Lung microvascular endothelial cell (primary cell): ENCODE data around the gene SLC4A4. TPM values are rescaled to one million over a fixed set of nuclear protein-coding genes. Genes with fewer than 3 reads are reported as not detected.

ENCODE experiments used
- DNase-seq, 2 donors: peaks; one replicate each; pipeline versions ENCODE4 v3.0.0 to v3.0.0-alpha.2; 2010; ENCODE audit warnings: low read depth in 2 of 2
- total RNA-seq: library from RNA; depleted of rRNA; stranded (reverse); fragments of >200 nt; gene quantifications from 2 replicates; pipeline ENCODE4 v1.2.1, GENCODE V29; 2014

Gene SLC4A4
- not detected in 2 replicates for total RNA-seq

DNA sequence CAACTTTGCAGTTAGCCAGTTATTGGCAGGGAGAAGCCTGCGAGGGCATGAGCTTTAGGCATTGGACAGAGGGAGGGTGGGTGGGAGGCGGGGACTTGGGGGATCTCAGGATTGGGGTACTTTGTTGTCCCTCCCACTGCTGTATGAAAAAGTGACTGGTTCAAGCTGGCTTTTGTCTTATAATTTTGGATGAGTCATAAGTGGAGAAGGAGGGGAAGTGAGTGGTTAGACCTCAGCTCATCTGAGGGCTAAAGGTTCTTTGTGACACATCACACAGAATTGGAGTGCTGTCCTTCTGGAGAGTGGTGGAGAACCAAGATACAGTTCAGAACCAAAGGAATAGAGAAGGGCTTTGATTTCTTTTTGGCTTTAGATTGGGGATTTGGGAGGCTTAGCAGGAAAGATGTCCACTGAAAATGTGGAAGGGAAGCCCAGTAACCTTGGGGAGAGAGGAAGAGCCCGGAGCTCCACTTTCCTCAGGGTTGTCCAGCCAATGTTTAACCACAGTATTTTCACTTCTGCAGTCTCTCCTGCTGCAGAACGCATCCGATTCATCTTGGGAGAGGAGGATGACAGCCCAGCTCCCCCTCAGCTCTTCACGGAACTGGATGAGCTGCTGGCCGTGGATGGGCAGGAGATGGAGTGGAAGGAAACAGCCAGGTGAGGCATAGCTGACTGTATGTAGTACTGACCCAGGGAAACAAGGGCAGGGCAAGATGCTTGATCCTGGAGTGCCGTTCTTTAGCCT, at the start of gene SLC4A4:
Gene SLC4A4, plus strand, starts transcription at position 175 of the 748 bp plus-strand sequence.
- no peak for DNase-seq

DNA sequence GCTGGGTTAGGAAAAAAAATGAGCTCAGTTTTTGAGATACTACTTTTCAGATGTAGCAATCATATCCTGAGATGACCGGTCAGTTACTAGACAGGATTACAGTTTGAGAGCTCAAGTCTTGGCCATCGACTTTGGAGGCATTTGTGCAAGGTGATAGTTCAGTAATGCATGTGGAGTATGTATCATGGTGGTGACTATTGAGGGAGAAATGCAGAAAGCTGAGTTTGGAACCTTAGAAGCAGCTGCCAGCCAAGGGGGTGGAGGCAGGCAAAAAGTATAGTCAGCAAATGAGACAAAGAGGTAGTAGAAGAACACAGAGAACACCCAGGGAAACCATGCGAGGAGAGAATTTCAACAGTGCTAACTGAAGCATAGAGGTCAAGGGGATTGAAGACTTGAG, 48.7 kb upstream of the SLC4A4 start:
- no peak for DNase-seq

DNA sequence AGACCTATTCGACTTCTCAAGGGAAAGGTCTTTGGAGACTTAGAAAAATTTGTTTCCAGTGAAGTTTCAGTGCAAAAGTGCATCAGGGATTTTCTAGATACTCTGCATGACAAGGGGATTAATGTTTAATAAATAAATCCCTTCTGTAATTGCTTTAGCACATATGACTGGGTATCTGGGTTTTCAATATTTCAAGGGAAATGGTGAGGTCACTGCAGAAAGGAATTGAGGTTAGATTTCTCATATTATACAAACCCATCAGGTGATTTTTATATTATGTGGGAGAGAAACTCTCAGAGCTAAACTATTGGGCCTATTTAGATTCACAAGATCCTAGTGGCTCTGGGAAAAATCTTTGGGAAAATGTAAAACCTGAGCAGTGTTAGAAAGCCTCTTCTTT, 48.3 kb upstream of the SLC4A4 start:
- no peak for DNase-seq

DNA sequence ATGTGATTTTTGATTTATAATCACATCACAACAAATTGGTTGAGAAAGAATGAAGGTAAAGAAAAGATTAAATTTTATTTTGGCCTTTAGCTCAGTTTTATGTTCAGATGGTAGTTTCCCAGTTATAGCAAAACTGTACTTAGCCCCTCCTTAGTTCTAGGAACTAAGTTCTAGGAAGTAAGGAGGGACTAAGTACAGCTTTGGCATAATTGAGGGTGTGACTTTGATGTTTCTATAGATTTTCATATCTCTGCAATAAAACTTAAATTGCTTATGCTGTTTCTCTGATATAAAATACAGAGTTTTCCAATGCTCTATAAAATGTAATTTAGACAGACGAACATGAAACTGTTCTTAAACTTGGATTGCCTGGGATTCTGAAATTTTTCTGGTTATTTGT, 46.6 kb upstream of the SLC4A4 start:
- DNase-seq: no peak

DNA sequence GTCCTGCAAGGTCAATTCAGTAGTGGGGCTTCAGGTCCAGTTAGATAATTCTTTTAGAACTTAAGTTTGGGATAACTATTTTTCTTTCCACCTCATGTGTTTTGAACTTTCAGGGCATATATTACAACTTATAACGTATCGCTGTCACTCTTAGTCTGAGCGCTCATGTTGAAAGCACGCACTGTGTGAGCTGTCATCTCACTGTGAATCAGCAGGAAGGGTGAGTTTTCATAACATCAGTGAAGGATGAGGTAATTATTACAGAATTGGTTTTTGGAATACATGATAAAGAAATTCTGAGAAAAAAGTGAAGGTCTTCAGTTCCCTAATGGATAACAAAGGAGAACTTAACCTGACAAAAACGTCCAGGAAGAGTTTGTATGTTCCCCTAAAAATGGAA, 45.1 kb upstream of the SLC4A4 start:
- peak in 1 of 2 donors; percentile 4 for DNase-seq

DNA sequence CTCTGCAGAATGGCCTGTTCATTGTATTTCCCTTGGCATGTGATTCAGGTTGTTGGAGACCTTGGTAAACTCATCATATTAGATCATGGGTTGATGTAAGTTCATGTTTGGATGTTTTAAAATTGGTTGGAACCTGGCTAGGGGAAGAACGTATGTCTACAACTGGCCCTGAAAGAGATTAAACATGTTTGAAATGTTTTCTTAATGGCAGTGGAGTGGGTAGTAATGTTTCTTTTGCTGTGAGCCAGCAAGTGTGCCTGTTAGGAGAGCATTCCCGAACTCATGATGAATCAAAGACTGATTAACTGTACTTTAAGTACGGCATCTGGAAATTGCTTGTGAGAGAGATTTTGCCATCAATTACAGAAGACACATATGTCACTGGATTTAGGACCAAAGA, 44.5 kb upstream of the SLC4A4 start:
- no peak for DNase-seq

DNA sequence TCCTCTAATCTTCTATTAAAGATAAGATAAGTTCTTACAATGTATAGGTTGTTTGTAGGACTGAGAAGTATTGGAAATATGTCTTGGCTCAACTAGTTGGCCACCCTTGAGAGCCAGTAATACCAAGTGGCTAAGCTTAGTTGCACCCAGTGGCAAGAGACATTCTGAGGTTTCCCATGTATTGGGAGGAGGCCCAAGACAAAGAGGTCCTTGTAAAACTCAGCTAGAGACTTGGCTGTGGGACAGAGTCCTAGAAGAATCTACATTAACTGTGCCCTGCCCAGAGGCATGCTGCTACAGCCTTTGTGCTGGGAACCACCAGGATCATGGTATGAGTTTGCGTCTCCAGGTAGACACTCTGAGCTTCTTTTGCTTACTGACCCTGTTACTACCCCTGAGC, 41.9 kb upstream of the SLC4A4 start:
- DNase-seq: no peak

DNA sequence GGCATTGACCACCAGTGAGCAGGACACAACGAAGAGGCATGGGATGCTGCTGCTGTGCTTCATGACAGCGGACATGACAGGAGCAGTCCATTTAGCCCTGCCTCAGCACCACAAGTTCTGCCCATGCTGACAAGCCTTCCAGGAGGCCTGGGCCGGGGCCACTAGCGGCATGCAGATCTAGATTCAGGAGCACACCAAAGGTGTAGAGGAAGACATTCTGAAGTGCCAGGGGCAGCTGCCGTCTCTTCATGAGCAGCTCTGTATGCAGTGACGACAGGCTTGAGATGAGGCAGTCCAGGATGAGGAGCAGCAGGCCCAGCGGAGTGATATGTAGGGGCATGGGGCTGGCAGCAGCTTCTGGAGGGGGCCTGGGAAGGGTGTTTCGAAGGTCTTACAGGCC, 38.5 kb upstream of the SLC4A4 start:
- no peak for DNase-seq

DNA sequence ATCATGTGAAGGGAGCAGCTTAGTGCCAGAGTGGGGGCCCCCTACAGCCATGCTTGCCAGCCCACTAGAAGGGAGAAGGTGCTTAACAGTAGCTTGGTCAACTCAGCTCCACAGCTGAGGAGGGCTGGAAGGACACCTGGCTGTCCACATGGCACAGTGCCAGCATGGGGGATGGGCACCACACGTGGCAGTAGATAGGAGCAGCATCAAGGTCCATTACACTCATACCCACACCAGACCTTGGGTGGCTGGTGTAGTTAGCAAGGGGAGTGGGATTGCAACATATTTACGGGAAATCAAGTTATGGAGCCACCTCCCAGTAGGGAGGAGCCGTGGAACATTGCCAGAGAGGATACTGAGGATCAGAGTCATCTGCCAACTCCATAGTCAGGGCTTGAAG, 37.9 kb upstream of the SLC4A4 start:
- DNase-seq: no peak

DNA sequence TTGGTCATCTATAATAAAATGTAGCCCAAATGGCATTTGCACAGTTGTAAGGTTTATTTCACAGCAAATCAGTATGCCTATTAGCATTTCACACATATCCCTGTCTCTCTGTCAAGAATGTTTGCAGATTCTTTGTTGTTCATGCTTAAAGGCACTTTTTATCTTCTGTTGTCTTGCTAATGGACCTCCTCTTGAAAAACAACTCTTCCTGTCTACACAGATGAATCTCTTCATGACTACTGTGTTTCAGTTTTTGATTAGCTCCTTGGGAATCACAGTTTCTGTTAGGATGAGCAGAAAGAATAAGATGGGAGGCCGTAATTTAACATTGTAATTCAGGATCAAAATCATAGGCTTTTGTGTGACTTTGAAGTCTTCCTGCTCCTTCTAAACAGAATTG, 35.5 kb upstream of the SLC4A4 start:
- DNase-seq: no peak

DNA sequence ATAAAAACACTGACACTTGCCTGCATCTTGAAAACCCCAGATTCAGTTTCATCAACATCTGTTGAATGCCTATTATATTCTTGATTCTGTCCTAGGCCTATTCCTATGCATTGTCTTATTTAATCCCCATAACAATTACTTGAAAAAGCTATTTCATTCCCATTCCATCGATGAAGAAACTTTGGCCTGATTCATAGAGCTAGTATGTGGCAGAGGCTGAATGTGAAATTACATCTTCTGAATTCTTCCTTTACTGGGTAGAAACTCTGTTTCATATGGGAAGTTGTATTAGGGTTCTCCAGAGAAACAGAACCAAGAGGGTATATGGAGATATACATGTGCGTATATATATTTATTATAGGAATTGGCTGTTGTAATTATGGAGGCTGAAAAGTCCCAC, 35.0 kb upstream of the SLC4A4 start:
- no peak for DNase-seq

DNA sequence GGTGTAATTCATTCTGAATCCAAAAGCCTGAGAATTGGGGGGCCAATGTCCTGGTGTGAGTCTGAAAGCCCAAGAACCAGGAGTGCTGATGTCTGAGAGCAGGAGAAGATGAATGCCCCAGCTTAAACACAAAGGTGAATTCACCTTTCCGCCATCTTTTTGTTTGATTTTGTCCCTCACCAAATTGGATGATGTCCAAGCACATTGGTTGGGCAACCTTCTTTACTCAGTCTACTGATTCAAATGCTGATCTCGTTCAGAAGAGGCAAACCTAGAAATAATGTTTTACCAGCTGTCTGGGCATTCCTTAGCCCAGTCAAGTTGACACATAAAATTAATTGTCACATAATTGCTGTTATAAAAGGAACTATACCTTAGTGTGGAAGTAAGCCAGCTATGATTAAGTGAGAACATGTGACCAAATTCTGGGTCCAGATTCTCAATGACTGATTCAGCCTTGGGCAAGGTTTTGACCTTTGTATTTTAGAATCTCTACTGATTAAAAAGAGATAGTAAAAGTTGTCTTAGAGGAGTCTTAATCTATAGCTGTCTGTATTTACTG, 34.5 kb upstream of the SLC4A4 start:
- DNase-seq: no peak

DNA sequence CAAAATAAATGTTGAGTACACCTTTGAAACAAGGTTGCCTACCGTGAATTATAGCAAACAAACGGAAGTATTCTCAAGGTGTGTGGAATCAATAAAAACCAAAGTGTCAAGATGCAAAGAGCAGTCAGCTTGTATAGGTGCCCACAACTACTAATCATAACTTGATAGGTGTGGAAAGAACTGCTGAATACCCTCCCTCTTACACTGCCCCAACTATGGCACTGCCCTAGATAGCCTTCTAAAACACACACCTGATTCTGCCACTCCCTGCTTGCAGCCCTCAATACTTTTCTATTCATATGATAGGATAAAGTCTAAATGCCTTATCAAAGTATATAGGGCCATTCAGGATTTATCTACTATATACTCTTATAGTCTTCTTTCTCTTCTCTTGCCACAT, 31.1 kb upstream of the SLC4A4 start:
- DNase-seq: no peak

DNA sequence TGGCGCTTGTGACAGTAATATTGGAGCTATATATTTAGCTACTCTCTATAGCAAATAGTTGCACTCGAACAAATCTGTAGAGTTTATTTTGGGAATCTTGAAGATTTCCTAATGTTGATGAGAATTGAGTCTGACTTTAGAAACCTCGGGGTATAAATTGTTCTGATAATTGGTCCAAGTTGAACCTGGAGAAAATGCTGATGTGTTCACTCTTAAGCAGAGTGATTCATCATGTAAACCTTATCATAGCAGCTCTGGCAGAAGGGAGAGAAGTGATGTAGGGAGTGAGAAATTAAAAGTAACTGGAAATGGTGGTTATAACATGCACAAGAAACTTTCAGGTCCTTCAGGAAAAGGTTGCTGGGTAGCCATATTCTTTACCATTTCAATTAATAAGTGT, 16.4 kb upstream of the SLC4A4 start:
- no peak for DNase-seq

DNA sequence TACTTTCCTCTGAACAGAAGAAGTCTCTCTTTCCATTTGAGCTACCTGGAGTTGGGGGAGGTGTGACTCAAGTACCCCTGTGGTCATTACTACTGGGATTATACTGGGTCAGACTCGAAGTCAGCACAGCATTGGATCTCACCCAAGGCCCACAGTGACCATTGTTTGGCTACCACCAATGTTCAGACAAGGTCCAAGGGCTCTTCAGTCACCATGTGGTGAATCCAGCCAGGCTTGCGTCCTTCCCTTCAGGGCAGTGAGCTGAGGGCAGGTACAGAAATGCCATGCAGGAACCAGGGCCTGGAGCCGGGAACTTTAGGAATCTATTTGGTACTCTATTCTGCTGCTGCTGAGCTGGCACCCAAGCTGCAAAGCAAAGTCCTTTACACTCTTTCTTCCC, 5.5 kb upstream of the SLC4A4 start:
- DNase-seq: no peak

DNA sequence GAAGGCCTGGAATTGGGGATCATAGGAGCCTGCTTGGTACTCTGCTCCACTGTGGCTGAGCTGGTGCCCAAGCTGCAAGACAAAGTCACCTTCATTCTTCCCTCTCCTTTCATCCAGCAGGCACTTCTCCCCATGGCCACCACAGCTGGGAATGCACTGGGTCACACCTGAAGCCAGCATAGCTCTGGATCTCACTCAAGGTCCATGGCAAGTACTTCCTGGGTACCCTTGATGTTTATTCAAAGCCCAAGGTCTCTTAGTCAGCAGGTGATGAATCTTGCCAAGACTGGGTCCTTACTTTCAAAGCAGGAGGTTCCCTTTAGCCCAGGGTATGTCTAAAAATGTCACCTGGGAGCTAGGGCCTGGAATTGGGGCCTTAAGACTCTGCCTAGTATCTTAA, 4.9 kb upstream of the SLC4A4 start:
- no peak for DNase-seq

DNA sequence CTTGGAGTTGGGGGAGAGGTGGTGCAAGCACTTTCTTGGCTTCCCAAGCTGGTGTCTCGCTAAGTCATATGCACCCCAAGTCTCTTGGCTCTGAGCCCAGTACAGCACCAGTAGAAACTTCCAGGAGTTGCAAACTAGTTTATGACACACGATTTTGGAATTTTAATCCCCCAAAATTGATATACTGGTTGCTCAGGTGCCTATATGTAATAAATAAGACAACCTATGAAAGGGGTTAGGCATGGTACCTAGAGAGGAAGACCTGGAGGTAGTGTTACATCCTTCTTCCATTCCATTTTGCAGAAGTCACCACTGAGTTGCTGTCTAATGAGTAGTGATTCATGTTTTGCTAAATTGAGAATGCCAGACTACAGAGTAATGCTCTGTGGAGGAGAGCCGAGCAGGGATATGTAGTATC, 4.3 kb upstream of the SLC4A4 start:
- DNase-seq: no peak

DNA sequence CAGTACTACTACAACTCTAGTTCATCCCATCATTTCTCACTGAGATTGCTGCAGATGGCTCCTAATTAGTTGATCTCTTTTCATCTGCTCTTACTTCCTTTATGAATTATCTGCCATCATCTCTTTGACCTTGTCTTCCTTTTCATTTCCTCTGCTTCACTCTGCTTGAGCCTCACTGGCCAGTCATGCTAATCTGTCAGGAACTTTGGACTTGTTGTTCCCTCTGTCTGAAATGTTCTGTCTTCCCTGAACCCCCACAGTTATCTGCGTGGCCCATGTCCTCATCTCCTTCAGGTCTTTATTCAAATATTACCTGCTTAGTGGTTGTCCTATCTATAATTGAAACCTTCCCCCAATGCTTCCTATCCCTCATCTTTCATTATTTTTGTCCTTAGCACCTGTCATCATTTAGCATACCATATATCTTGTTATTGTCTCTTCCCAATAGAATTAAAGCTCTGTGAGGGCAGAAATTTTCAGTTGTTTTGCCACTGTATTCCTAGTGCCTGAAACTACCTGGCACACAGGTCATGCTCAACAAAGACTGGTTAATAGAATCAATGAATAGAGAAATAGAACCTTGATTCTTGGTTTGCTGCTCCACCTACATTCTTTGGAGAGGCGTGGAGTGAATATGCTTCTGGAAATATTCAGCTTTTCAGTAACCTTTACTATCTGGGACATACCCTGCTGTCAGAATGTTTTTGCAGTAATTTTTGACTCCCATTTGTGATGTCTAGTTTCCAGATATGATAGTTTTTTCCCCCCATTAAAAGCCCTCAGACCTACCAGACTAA, 5.0 kb downstream of the SLC4A4 start:
- no peak for DNase-seq

DNA sequence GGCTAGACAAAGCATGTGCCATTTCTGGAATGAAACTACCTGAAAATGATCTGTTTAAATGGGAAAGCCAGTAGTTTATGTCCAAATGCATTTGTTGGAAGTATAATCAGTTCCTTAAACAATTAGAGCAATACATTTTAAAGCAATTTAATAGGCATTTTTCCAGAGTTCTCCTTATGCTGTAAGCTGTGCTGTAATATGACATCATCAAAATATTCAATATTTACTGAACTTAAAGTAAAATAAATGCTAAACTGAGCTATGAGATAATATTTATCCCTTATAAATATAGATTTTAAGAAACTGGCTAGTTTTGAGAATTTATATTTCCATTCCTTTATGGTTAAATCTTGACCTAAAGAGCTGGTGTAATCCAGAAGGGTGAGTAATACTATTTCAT, 7.9 kb downstream of the SLC4A4 start:
- DNase-seq: no peak

DNA sequence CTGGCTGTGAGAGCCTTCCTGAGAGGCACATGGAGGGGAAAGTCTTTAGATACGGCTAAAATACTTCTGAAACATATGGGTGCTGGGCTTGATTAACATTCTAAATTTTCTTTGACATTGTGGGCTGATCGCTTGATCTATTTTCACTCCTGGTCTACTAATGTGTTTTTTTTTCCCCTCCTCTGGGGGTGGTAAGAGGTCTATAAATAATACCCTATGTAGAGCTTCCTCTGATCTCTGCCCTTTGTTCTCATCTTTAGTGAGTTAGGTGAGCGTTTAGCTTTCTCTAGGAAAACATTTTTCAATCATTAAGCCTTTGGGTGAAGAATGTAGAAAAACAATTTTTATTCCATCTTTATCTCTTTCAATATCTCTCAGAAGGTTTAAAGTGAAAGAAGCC, 9.8 kb downstream of the SLC4A4 start:
- no peak for DNase-seq

DNA sequence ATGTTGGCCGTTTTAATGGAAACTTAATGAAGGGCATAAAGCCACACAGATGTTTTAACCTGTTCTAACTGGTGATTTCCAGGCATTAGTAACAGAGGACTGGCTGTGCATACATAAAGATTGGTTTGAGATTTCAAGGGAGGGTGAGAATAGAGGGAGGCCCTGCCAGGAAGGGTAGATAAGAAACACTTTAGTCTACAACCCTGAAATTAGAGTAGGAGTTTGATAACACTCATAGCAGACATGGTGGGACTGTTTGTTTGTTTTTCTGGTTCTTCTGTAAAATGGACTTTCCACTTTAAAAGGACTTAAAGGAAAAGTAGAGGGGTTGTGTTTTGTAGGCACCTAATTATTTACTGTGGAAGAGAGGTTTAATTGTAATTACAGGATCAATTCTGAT, 16.2 kb downstream of the SLC4A4 start:
- DNase-seq: no peak

DNA sequence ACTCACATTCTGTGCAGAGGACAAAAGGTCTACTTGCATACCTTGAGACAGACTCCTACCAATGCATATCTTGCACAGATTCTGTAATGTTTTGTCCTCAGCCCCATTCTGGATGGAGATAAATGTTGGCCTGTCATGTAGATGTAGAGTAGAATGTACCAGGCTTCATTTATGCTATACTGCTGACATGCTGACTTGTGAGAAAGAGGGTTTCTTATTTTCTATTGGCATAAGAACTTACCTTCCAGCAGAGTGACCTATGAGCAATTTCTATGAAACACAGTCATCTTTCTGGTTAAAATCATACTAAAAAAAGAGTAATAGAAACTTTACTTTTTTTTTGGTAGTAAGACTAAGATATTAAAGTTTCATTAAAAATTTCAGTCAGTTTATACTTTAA, 17.2 kb downstream of the SLC4A4 start:
- DNase-seq: no peak
